ENCODE data around the gene CRYBG2.

The CRYBG2 gene

GRCh38 chr1:26280333-26281042 lies 73.4 kb downstream of the CRYBG2 start:
- peak; percentile 70 for DNase-seq (ENCODE audit: low spot score)

- peak; percentile 91 for DNase-seq (ENCODE audit: low spot score)
Observed at GRCh38 chr1:26279456-26280332, 74.2 kb downstream of the CRYBG2 start, which contains the start of gene SH3BGRL3. Gene SH3BGRL3, plus strand, starts transcription at chr1:26280086. Its CDS starts 70 bp downstream, at chr1:26280156.

GRCh38 chr1:26278724-26279455 lies 75.0 kb downstream of the CRYBG2 start:
- no peak for DNase-seq (ENCODE audit: low spot score)

GRCh38 chr1:26278303-26278702 lies 75.6 kb downstream of the CRYBG2 start:
- peak; percentile 64 for DNase-seq (ENCODE audit: low spot score)

- no peak for DNase-seq (ENCODE audit: low spot score)
Observed at GRCh38 chr1:26277719-26278118, 76.2 kb downstream of the CRYBG2 start.

GRCh38 chr1:26277261-26277661 lies 76.7 kb downstream of the CRYBG2 start:
- no peak for DNase-seq (ENCODE audit: low spot score)

- DNase-seq (ENCODE audit: low spot score), result no peak
Observed at GRCh38 chr1:26276432-26276838, 77.5 kb downstream of the CRYBG2 start.

GRCh38 chr1:26275580-26276431 lies 78.1 kb downstream of the CRYBG2 start:
- peak; percentile 81 for DNase-seq (ENCODE audit: low spot score)

GRCh38 chr1:26274801-26275425 lies 79.0 kb downstream of the CRYBG2 start:
- DNase-seq (ENCODE audit: low spot score), result no peak

Data from left forelimb (tissue), 1 donor.